Measurements from ENCODE around the gene RBMS1. TPM values are rescaled to one million over a fixed set of nuclear protein-coding genes. Genes with fewer than 3 reads are reported as not detected.

The RBMS1 gene
- total RNA-seq, 1 donor from 2014 or later: 93.3 TPM

- no peak overlapping the region for H3K4me3 ChIP-seq
- peaks cover 34% of the 10 kb centered on the region for H3K4me1 ChIP-seq
- H3K27me3 ChIP-seq: no peaks in the 10 kb centered on the region
- TF ChIP-seq POLR2AphosphoS5 (IDR thresholded peaks at IDR 0.05; ENCODE audit: insufficient read depth in 1 of 2, low read depth in 1 of 2): no peak
- no peak for TF ChIP-seq POLR2A (IDR thresholded peaks at IDR 0.05)
- no peak for TF ChIP-seq CTCF (IDR thresholded peaks at IDR 0.05)
- H3K27ac ChIP-seq: no peak overlapping the region
- DNase-seq (ENCODE audit: extremely low spot score in 2 of 2): no peak
- H3K36me3 ChIP-seq: no peaks in the 10 kb centered on the region
- intact Hi-C loops (cut with DNase I): no loop called here
- H3K9me3 ChIP-seq: no peaks in the 10 kb centered on the region
Measured at GRCh38 chr2:160420711-160421110, 72.9 kb downstream of the RBMS1 start.

GRCh38 chr2:160419776-160420505 lies 73.7 kb downstream of the RBMS1 start:
- Histone ChIP-seq H3K27ac (peak overlapping the region; percentile 1), H3K9me3 (no peaks in the 10 kb centered on the region), H3K36me3 (no peaks in the 10 kb centered on the region), H3K27me3 (no peaks in the 10 kb centered on the region), H3K4me3 (no peak overlapping the region), H3K4me1 (peaks cover 27% of the 10 kb centered on the region)
- intact Hi-C loops (cut with DNase I): no loop called here
- TF ChIP-seq CTCF (IDR thresholded peaks at IDR 0.05): no peak
- TF ChIP-seq POLR2AphosphoS5 (IDR thresholded peaks at IDR 0.05; ENCODE audit: insufficient read depth in 1 of 2, low read depth in 1 of 2): no peak
- TF ChIP-seq POLR2A (IDR thresholded peaks at IDR 0.05): no peak
- no peak for DNase-seq (ENCODE audit: extremely low spot score in 2 of 2)

GRCh38 chr2:160418853-160419252 lies 74.8 kb downstream of the RBMS1 start:
- Histone ChIP-seq H3K27me3 (no peaks in the 10 kb centered on the region), H3K27ac (no peak overlapping the region), H3K36me3 (no peaks in the 10 kb centered on the region), H3K9me3 (no peaks in the 10 kb centered on the region), H3K4me3 (no peak overlapping the region), H3K4me1 (peaks cover 25% of the 10 kb centered on the region)
- TF ChIP-seq POLR2AphosphoS5 (IDR thresholded peaks at IDR 0.05; ENCODE audit: insufficient read depth in 1 of 2, low read depth in 1 of 2): no peak
- no peak for DNase-seq (ENCODE audit: extremely low spot score in 2 of 2)
- intact Hi-C loops (cut with DNase I): no loop called here

GRCh38 chr2:160418398-160418765 lies 75.2 kb downstream of the RBMS1 start:
- Histone ChIP-seq H3K36me3 (no peaks in the 10 kb centered on the region), H3K4me3 (no peak overlapping the region), H3K4me1 (peaks cover 25% of the 10 kb centered on the region), H3K27ac (no peak overlapping the region), H3K9me3 (no peaks in the 10 kb centered on the region), H3K27me3 (no peaks in the 10 kb centered on the region)
- DNase-seq (ENCODE audit: extremely low spot score in 2 of 2): no peak
- no peak for TF ChIP-seq POLR2A (IDR thresholded peaks at IDR 0.05)
- TF ChIP-seq CTCF (IDR thresholded peaks at IDR 0.05): no peak
- no peak for TF ChIP-seq POLR2AphosphoS5 (IDR thresholded peaks at IDR 0.05; ENCODE audit: insufficient read depth in 1 of 2, low read depth in 1 of 2)
- intact Hi-C loops (cut with DNase I): no loop called here

GRCh38 chr2:160417745-160418397 lies 75.7 kb downstream of the RBMS1 start:
- intact Hi-C loops (cut with DNase I): no loop called here
- Histone ChIP-seq H3K4me3 (no peak overlapping the region), H3K36me3 (no peaks in the 10 kb centered on the region), H3K9me3 (no peaks in the 10 kb centered on the region), H3K4me1 (peaks cover 25% of the 10 kb centered on the region), H3K27me3 (no peaks in the 10 kb centered on the region), H3K27ac (no peak overlapping the region)
- DNase-seq (ENCODE audit: extremely low spot score in 2 of 2): no peak
- TF ChIP-seq POLR2AphosphoS5 (IDR thresholded peaks at IDR 0.05; ENCODE audit: insufficient read depth in 1 of 2, low read depth in 1 of 2) (no peak), POLR2A (IDR thresholded peaks at IDR 0.05) (no peak), CTCF (IDR thresholded peaks at IDR 0.05) (no peak)

Measured in vagina (tissue), 2 donors.